Heart left ventricle (tissue), 13 donors: ENCODE data around the gene INSR.

ENCODE experiments used
- POLR2A ChIP-seq, 2 donors: fragments of 450-650 bp; IDR thresholded peaks; one replicate each; pipeline ENCODE4 v1.6.1; 2017; ENCODE audit warnings: antibody characterized with exemption in 2 of 2, mild to moderate bottlenecking in 2 of 2, moderate library complexity in 2 of 2
- TF ChIP-seq, protein P1 (sequence below), 12 donors: fragments of 200-600 bp; sonication (generic) in 4 of 12; IDR thresholded peaks; one replicate each; pipeline versions ENCODE4 v1.5.0 to v1.8.0; 2018 to 2022; ENCODE audit warnings: antibody characterized with exemption in 12 of 12, mild to moderate bottlenecking in 5 of 12
- donor health status: ischemic (EF 13 %, LVEDD 7.1; RV severe dilation, severe dysfunction).
- donor health status: DM: no; HTN: yes; CAD: no.
- donor health status: DM: no; HTN: no; CAD: no.
- donor health status: ischemic (EF 25% LVEDD 6.9; RV normal size, moderate dysfunction).
- donor health status: ischemic (EF 25% LVEDD 5.7; RV mildly dilated, moderate dysfunction).
- donor health status: ischemic (EF 35%, LVEDD 5.7; RV mildly dilated, moderate dysfunction).
- donor health status: nonischemic (EF 11% LVEDD 7.7; RV severe dilation, severe dysfunction).
- donor health status: DM: yes; HTN: yes; CAD: no.
- donor health status: PGD.
- donor health status: ischemic (EF 29% LVEDD 5.4; RV normal size, mild dysfunction).
- donor health status: nonischemic (EF 23%, LVEDD 6.1; RV moderate dilation, normal function).

DNA sequence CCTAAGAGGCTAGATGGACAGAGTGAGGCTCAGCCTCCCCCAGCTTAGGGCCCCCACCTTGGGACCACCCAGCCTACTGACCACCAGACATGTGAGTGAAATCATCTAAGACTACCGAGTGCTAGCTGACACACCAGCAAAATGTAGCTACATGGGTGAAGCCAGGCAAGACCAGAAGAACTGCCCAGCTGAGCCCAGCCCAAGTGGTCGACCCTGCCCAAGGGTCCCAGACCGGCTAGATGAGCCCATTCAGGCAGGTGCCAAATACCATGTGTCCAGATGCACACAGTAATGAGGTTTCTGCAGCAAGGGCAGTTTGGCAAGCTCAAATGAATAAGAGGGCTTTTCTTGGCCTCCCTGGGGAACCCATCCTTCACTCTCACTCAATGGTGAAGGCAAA is 168.1 kb downstream of the INSR start:
- TF ChIP-seq, protein P1, sequence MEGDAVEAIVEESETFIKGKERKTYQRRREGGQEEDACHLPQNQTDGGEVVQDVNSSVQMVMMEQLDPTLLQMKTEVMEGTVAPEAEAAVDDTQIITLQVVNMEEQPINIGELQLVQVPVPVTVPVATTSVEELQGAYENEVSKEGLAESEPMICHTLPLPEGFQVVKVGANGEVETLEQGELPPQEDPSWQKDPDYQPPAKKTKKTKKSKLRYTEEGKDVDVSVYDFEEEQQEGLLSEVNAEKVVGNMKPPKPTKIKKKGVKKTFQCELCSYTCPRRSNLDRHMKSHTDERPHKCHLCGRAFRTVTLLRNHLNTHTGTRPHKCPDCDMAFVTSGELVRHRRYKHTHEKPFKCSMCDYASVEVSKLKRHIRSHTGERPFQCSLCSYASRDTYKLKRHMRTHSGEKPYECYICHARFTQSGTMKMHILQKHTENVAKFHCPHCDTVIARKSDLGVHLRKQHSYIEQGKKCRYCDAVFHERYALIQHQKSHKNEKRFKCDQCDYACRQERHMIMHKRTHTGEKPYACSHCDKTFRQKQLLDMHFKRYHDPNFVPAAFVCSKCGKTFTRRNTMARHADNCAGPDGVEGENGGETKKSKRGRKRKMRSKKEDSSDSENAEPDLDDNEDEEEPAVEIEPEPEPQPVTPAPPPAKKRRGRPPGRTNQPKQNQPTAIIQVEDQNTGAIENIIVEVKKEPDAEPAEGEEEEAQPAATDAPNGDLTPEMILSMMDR (IDR thresholded peaks at IDR 0.05): no peak
- TF ChIP-seq POLR2A (IDR thresholded peaks at IDR 0.05): no peak
